Stomach smooth muscle (tissue), 2 donors: ENCODE results near the gene RAPGEF6.

ENCODE experiments used
- H3K27ac ChIP-seq: one replicate; pipeline ENCODE4 v1.7.0; 2013; ENCODE audit warnings: mild to moderate bottlenecking, low read length, inconsistent platforms
- H3K27me3 ChIP-seq, 2 donors: one replicate each; pipeline ENCODE4 v1.7.0; 2013; ENCODE audit warnings: low read length in 2 of 2; ENCODE audit not compliant: insufficient read depth in 2 of 2, control insufficient read depth in 1 of 2
- H3K36me3 ChIP-seq, 2 donors: one replicate each; pipeline ENCODE4 v1.7.0; 2013; ENCODE audit warnings: low read length in 2 of 2; ENCODE audit not compliant: control insufficient read depth in 2 of 2, insufficient read depth in 2 of 2
- H3K4me1 ChIP-seq: one replicate; pipeline ENCODE4 v1.7.0; 2013; ENCODE audit warnings: low read length; ENCODE audit not compliant: control insufficient read depth, insufficient read depth
- H3K4me3 ChIP-seq, 2 donors: one replicate each; pipeline ENCODE4 v1.7.0; 2013; ENCODE audit warnings: low read length in 2 of 2
- H3K9ac ChIP-seq, 2 donors: one replicate each; pipeline ENCODE4 v1.7.0; 2013; ENCODE audit warnings: low read length in 2 of 2, mild to moderate bottlenecking in 1 of 2
- H3K9me3 ChIP-seq, 2 donors: one replicate each; pipeline ENCODE4 v1.7.0; 2013; ENCODE audit warnings: low read length in 2 of 2; ENCODE audit not compliant: control insufficient read depth in 2 of 2
- donor health status: healthy.
- donor health status: Pancreatic carcinoma.

Gene RAPGEF6

DNA sequence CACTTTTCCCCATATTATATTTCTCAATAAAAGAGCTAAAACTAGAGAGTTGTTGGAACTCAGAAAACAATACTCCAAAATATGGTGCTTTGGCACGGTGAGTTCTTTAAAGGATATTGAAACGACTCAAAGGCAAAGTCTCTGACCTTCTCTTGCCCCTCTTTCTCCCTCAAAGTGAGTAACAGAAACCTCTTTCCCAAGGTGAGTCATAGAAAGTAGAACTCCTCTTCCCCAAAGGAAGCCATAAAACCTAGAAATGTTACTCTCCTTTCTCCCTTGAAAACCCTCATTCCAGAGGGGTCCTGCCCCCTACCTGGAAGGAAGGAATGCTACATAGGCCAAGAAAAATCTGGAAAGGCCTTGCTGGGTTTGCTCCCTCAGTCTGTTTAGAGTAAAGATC lies 47.5 kb downstream of the RAPGEF6 start:
- no peak overlapping the region for H3K4me3 ChIP-seq
- H3K27ac ChIP-seq: no peak overlapping the region
- H3K27me3 ChIP-seq: no peaks in the 10 kb centered on the region
- H3K4me1 ChIP-seq: no peaks in the 10 kb centered on the region
- no peak overlapping the region for H3K9ac ChIP-seq
- H3K9me3 ChIP-seq: no peaks in the 10 kb centered on the region
- H3K36me3 ChIP-seq: no peaks in the 10 kb centered on the region

DNA sequence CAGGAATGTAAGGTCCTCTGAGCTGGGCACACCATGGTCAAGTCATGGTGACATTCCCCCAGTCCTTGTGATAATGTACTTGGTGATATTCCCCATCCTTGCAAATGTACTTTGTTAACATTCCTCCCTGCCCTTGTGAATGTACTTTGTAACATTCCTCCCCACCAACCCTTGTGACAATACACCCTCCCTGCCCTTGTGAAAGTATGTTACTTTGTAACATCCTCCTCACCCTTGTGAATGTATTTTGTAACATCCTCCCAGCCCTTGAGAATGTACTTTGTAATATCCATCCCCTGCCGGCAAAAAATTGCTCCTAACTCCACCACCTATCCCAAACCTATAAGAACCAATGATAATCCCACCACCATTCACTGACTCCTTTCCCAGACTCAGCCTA lies 53.3 kb downstream of the RAPGEF6 start:
- Histone ChIP-seq H3K27me3 (no peaks in the 10 kb centered on the region), H3K4me3 (no peak overlapping the region), H3K4me1 (no peaks in the 10 kb centered on the region), H3K9me3 (no peaks in the 10 kb centered on the region), H3K9ac (no peak overlapping the region), H3K36me3 (no peaks in the 10 kb centered on the region), H3K27ac (no peak overlapping the region)

DNA sequence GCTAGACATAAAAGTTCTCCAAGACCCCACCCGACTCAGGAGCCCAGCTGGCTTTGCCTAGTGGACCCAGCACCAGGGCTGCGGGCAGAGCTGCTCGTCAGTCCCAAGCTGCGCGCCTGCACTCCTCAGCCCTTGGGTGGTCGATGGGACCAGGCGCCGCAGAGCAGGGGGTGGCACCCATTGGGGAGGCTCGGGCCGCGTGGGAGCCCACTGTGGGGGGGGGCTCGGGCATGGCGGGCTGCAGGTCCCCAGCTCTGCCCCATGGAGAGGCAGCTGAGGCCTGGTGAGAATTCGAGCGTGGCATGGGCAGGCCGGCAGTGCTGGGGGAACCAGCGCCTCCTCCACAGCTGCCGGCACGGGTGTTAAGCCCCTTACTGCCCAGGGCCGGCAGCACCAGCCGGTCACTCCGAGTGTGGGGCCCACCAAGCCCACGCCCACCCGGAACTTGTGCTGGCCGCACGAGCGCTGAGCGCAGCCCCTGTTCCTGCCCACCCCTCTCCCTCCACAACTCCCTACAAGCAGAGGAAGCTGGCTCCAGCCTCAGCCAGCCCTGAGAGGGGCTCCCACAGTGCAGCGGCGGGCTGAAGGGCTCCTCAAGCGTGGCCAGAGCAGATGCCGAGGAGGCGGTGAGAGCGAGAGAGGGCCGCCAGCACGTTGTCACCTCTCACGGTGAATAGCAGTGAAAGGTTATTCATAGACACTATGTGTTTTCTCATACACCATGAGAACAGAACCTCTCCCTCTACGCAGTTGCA lies 54.9 kb downstream of the RAPGEF6 start:
- no peak overlapping the region for H3K27ac ChIP-seq
- no peak overlapping the region for H3K4me3 ChIP-seq
- no peaks in the 10 kb centered on the region for H3K4me1 ChIP-seq
- H3K36me3 ChIP-seq: no peaks in the 10 kb centered on the region
- H3K27me3 ChIP-seq: no peaks in the 10 kb centered on the region
- H3K9ac ChIP-seq: no peak overlapping the region
- H3K9me3 ChIP-seq: no peaks in the 10 kb centered on the region

DNA sequence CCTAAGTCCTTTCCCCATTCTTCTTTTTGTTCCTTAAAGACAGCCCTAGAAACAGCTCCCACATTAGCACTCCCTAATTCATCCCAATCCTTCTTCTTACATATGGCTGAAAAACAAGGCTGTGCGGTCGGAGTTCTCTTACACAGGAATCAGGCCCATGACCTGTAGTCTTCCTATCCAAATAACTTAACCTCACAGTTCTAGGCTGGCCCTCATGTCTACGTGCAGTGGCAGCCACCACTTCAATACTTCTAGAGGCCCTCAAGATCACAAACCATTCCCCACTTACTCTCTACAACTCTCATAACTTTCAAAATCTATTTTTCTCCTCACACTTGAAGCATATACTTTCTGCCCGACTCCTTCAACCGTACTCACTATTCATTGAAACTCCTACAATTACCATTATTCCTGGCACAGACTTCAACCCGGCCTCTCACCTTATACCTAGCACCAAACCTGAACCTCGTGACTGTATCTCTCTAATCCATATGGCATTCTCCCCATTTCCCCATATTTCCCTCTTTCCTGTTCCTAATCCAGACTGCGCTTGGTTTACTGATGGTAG lies 59.3 kb downstream of the RAPGEF6 start:
- no peaks in the 10 kb centered on the region for H3K9me3 ChIP-seq
- H3K27ac ChIP-seq: no peak overlapping the region
- H3K9ac ChIP-seq: no peak overlapping the region
- H3K27me3 ChIP-seq: no peaks in the 10 kb centered on the region
- H3K4me1 ChIP-seq: no peaks in the 10 kb centered on the region
- no peaks in the 10 kb centered on the region for H3K36me3 ChIP-seq
- no peak overlapping the region for H3K4me3 ChIP-seq

DNA sequence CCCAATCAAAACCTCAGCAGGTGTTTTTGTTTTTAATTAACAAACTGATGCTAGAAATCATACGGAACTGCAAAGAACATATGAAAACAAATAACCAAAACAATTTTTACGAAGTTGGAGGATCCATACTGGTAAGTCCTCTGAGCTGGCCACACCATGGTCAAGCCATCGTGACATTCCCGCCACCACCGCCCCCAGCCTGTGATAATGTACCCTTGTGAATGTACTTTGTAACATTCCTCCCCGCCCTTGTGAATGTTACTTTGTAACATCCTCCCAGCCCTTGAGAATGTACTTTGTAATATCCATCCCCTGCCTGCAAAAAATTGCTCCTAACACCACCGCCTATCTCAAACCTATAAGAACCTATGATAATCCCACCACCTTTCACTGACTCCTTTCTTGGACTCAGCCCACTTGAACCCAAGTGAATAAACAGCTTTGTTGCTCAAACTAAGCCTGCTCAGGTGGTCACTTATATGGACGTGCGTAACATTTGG lies 63.3 kb downstream of the RAPGEF6 start:
- no peaks in the 10 kb centered on the region for H3K9me3 ChIP-seq
- H3K36me3 ChIP-seq: no peaks in the 10 kb centered on the region
- no peak overlapping the region for H3K4me3 ChIP-seq
- no peak overlapping the region for H3K27ac ChIP-seq
- H3K9ac ChIP-seq: no peak overlapping the region
- no peaks in the 10 kb centered on the region for H3K27me3 ChIP-seq
- H3K4me1 ChIP-seq: no peaks in the 10 kb centered on the region

DNA sequence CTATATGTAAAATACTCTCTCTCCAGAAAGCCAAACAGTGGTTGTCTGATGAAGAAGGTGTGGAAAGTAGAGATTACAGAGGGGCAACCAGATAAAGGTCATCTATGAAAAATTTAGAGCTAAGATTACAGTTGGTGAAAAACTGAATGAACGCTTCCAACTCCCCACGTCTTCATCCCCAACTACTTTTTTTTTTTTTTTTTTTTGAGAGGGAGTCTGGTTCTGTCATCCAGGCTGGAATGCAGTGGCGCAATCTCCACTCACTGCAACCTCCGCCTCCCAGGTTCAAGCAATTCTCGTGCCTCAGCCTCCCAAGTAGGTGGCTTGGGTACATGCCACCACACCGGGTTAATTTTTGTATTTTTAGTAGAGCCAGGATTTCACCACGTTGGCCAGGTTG lies 64.3 kb downstream of the RAPGEF6 start:
- Histone ChIP-seq H3K36me3 (no peaks in the 10 kb centered on the region), H3K9ac (no peak overlapping the region), H3K4me3 (no peak overlapping the region), H3K9me3 (no peaks in the 10 kb centered on the region), H3K27ac (no peak overlapping the region), H3K4me1 (no peaks in the 10 kb centered on the region), H3K27me3 (no peaks in the 10 kb centered on the region)

DNA sequence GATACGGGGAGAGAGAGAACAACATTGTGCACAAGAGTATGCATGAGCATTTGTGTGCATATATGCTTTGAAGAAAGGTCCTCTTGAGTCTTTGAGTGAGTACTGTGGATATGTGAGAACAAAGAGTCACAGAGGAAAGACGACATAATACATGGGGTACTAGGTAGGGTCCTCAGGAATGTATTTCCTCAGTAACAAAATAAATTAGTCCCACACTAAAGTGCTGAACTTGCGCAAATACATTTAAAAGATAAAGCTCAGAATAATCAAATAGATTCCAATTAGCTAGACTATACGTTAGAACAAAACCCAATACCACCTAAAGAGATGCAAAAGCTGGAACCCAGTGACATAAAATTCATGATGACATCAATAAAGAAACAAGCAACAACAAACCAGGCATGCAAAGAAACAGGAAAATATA lies 70.8 kb downstream of the RAPGEF6 start:
- Histone ChIP-seq H3K4me1 (no peaks in the 10 kb centered on the region), H3K9ac (no peak overlapping the region), H3K4me3 (no peak overlapping the region), H3K27me3 (no peaks in the 10 kb centered on the region), H3K9me3 (no peaks in the 10 kb centered on the region), H3K36me3 (no peaks in the 10 kb centered on the region), H3K27ac (no peak overlapping the region)

DNA sequence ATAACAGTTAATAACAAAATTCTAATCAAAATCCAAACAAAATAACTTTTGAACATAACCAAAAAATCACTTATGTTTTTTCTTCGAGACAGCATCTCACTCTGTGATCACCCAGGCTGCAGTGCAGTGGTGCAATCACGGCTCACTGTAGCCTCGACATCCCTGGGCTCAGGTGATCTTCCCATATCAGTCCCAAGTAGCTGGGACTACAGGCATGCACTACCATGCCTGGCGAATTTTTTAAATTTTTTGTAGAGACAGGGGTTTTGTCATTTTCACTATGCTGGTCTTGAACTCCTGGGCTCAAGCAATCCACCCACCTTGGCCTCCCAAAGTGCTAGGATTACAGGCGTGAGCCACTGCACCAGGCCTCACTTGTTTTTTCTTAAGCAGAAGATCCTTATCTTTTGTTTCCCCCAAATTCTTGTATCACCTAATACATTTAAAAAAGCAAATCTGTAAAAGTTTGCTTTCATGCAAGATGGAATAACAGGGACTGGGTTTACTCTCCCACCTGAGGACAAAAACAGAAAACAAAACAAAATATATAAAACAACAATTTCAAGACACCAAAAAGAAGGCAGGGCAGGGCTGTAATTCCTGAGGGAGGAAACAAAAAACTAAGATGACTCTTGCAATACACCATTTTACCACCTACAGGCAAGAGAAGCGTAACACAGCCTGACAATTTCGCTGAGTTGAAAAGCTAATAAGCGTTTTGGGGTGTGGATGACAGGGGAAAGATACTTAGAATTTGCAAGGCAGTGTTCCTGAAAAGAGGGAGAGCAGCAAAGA lies 71.4 kb downstream of the RAPGEF6 start:
- Histone ChIP-seq H3K27ac (no peak overlapping the region), H3K9me3 (no peaks in the 10 kb centered on the region), H3K27me3 (no peaks in the 10 kb centered on the region)

DNA sequence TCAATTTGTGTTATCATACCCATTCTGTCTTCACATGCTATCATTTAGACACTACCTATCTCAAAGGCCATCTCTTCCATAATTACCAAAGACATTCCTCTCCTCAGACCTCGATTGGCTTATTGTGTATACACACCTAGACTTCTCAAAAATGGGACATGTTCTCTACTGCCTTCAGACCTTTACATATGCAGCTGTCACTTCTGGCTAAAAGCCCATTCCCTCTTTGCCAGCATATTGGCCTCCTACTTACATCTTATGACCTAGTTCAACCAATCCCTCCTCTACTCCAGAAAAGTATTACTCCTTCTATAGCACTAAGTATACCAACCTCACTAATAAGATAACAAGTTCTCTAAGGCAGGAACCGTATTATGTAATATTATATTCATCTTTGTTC lies 84.4 kb downstream of the RAPGEF6 start:
- Histone ChIP-seq H3K4me3 (no peak overlapping the region), H3K27ac (no peak overlapping the region), H3K27me3 (no peaks in the 10 kb centered on the region), H3K9me3 (no peaks in the 10 kb centered on the region), H3K4me1 (no peaks in the 10 kb centered on the region), H3K36me3 (no peaks in the 10 kb centered on the region), H3K9ac (no peak overlapping the region)

More for the DNA sequence above, 71.4 kb downstream of the RAPGEF6 start:
- Histone ChIP-seq H3K4me1 (no peaks in the 10 kb centered on the region), H3K9ac (no peak overlapping the region), H3K4me3 (no peak overlapping the region), H3K36me3 (no peaks in the 10 kb centered on the region)

DNA sequence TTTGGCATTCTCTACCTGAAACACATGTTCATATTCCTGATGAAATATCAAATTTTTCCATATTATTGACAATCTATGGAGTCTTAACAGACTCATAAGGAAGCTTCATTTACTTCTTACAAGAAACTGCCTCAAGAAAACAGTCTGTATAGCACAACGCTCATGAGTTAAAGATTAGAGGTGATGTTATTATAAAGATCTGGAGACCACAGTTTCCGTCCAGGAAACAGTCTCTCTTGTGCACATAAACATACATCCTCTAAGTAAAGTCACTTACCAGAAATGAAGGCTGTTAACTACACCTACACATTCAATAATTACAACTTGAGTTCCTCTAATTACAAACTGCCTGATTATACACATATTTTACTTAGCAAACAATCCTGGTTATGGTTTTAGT lies 86.9 kb downstream of the RAPGEF6 start:
- Histone ChIP-seq H3K9ac (no peak overlapping the region), H3K4me3 (no peak overlapping the region), H3K27me3 (no peaks in the 10 kb centered on the region), H3K27ac (no peak overlapping the region), H3K4me1 (no peaks in the 10 kb centered on the region), H3K9me3 (no peaks in the 10 kb centered on the region), H3K36me3 (no peaks in the 10 kb centered on the region)
